Melanocyte of skin (primary cell): ENCODE data around the gene TJP2. TPM values are rescaled to one million over a fixed set of nuclear protein-coding genes. Genes with fewer than 3 reads are reported as not detected.

Experiments used
- total RNA-seq, 2 donors: library from RNA; depleted of rRNA; stranded (reverse); fragments of >200 nt; gene quantifications; 2 replicates each; pipeline ENCODE4 v1.2.3, GENCODE V29; 2012

The TJP2 gene
- 10 to 100 TPM in 1 of 2 donors, 1 to 10 TPM in 1; 9.0 to 12.7 TPM for total RNA-seq

GRCh38 chr9:69173891-69174615 lies at the start of gene TJP2:
TJP2 (plus strand) TSS chr9:69174277; CDS start chr9:69174373, 96 bp downstream.

Other genes with a start within 250 kb of the TJP2 start
- not detected for gene PRKACG, start 160.2 kb upstream of the TJP2 start, total RNA-seq
- 1 to 10 TPM; 7.2 to 9.0 TPM for gene FXN, start 138.5 kb upstream of the TJP2 start, total RNA-seq
- gene ENTREP1, start 150.9 kb downstream of the TJP2 start, total RNA-seq: 1 to 10 TPM; 3.4 to 3.7 TPM